Measurements from ENCODE around the gene ADGRF5. TPM values are rescaled to one million over a fixed set of nuclear protein-coding genes. Genes with fewer than 3 reads are reported as not detected.

Gene ADGRF5
- total and polyA plus RNA-seq, 2 experiments from 2014 or later, result not detected

GRCh38 chr6:46959419-46959818 is 37.7 kb upstream of the ADGRF5 start:
- H2AFZ ChIP-seq, result no peak overlapping the region
- no peak overlapping the region for H3K4me3 ChIP-seq
- no peak for ATAC-seq
- TF ChIP-seq ZNF331 (CRISPR knock-in tag; IDR thresholded peaks at IDR 0.05; ENCODE audit: low read depth), result no peak
- no peak for DNase-seq (ENCODE audit: low spot score)
- H3F3A ChIP-seq (replicated peaks; ENCODE audit: low read depth), result no peaks in the 10 kb centered on the region
- Mint-ChIP-seq H3K27ac (no peak overlapping the region), H3K4me1 (peaks cover 14% of the 10 kb centered on the region; the same call in 2 of the 3 replicates), H3K9me3 (no peaks in the 10 kb centered on the region), H3K4me3 (no peak overlapping the region), H3K27me3 (ENCODE audit: insufficient read depth, low read depth, poor library complexity) (peaks cover 5% of the 10 kb centered on the region), H3K36me3 (ENCODE audit: low read depth) (no peaks in the 10 kb centered on the region)
- peaks cover 18% of the 10 kb centered on the region for H3K9me2 ChIP-seq (ENCODE audit: insufficient read depth)
- no peaks in the 10 kb centered on the region for H4K20me1 ChIP-seq (replicated peaks; ENCODE audit: insufficient read depth)
- H3K36me3 ChIP-seq (ENCODE audit: insufficient read depth), result no peaks in the 10 kb centered on the region
- H3K4me2 ChIP-seq, result no peak overlapping the region
- no peaks in the 10 kb centered on the region for H3K27me3 ChIP-seq (ENCODE audit: insufficient read depth)
- no peak overlapping the region for H3K27ac ChIP-seq (ENCODE audit: low read depth)
- H3K79me2 ChIP-seq (replicated peaks; ENCODE audit: insufficient read depth), result no peaks in the 10 kb centered on the region
- peaks cover 8% of the 10 kb centered on the region; the same call in 1 of the 2 replicates for H3K4me1 ChIP-seq (ENCODE audit: insufficient read depth)

GRCh38 chr6:46956409-46956808 is 34.7 kb upstream of the ADGRF5 start:
- H3K9me2 ChIP-seq (ENCODE audit: insufficient read depth), result peaks cover 11% of the 10 kb centered on the region; the same call in 1 of the 2 replicates
- peak overlapping the region; percentile 84; the same call in 1 of the 2 replicates for H2AFZ ChIP-seq
- no peaks in the 10 kb centered on the region for H3K36me3 ChIP-seq (ENCODE audit: insufficient read depth)
- H3F3A ChIP-seq (replicated peaks; ENCODE audit: low read depth), result no peaks in the 10 kb centered on the region
- no peaks in the 10 kb centered on the region for H3K79me2 ChIP-seq (replicated peaks; ENCODE audit: insufficient read depth)
- ATAC-seq (no peak), DNase-seq (ENCODE audit: low spot score) (no peak)
- H3K27me3 ChIP-seq (ENCODE audit: insufficient read depth), result no peaks in the 10 kb centered on the region
- peaks cover 17% of the 10 kb centered on the region; the same call in 2 of the 3 replicates for H3K4me1 Mint-ChIP-seq
- H3K4me1 ChIP-seq (ENCODE audit: insufficient read depth), result no peaks in the 10 kb centered on the region
- no peak overlapping the region for H3K4me3 ChIP-seq
- no peak overlapping the region for H3K4me2 ChIP-seq
- 0 out of 2 replicates have a peak overlapping the region, but pooled peaks have one; percentile 27 for H3K27ac Mint-ChIP-seq
- H3K27me3 Mint-ChIP-seq (ENCODE audit: insufficient read depth, low read depth, poor library complexity), result peaks cover 5% of the 10 kb centered on the region
- H3K4me3 Mint-ChIP-seq, result no peak overlapping the region
- H3K9me3 Mint-ChIP-seq, result no peaks in the 10 kb centered on the region
- no peak overlapping the region for H3K27ac ChIP-seq (ENCODE audit: low read depth)
- H4K20me1 ChIP-seq (replicated peaks; ENCODE audit: insufficient read depth), result no peaks in the 10 kb centered on the region
- no peaks in the 10 kb centered on the region for H3K36me3 Mint-ChIP-seq (ENCODE audit: low read depth)
- TF ChIP-seq CREB1 (CRISPR knock-in tag; IDR thresholded peaks at IDR 0.05; ENCODE audit: low read depth) (no peak), EZH2 (IDR thresholded peaks at IDR 0.05; ENCODE audit: low read depth, unreplicated experiment) (no peak), ZNF462 (CRISPR knock-in tag; IDR thresholded peaks at IDR 0.05) (no peak), NANOG (IDR thresholded peaks at IDR 0.05; ENCODE audit: borderline replicate concordance) (no peak), ZNF331 (CRISPR knock-in tag; IDR thresholded peaks at IDR 0.05; ENCODE audit: low read depth) (no peak), STAT1 (IDR thresholded peaks at IDR 0.05; ENCODE audit: unreplicated experiment) (no peak), REST (IDR thresholded peaks at IDR 0.05; ENCODE audit: unreplicated experiment) (no peak), CTCF (conservative IDR thresholded peaks at IDR 0.05; ENCODE audit: low read depth in 2 of 2) (no peak), ZNF114 (CRISPR knock-in tag; IDR thresholded peaks at IDR 0.05) (no peak), JUNB (IDR thresholded peaks at IDR 0.05; ENCODE audit: unreplicated experiment) (no peak), POLR2AphosphoS5 (IDR thresholded peaks at IDR 0.05; ENCODE audit: low read depth) (no peak)

Measured in GM23338 (cell line).